IPS-11a (cell line): Measurements from ENCODE around the gene MMP17.
A peak's percentile ranks its signal among the peaks of the same experiment; 100 is the strongest.

Experiments
- H3K4me3 ChIP-seq: one replicate; pipeline ENCODE4 v1.5.1; 2013; ENCODE audit warnings: low read depth, low read length, control low read depth

Gene MMP17

GRCh38 chr12:131892711-131893604 is 64.8 kb downstream of the MMP17 start:
- H3K4me3 ChIP-seq: no peak overlapping the region

- H3K4me3 ChIP-seq: no peak overlapping the region
These were observed 65.6 kb downstream of the MMP17 start for GRCh38 chr12:131893605-131894312.

- peak within 1 kb of the TSS; percentile 63 for H3K4me3 ChIP-seq
These were observed 66.2 kb downstream of the MMP17 start, which contains the start of gene ULK1 for GRCh38 chr12:131894313-131894860. Gene ULK1 (plus strand): TSS chr12:131894622. CDS start chr12:131895002, 380 bp downstream.

- peak overlapping the region; percentile 53 for H3K4me3 ChIP-seq
These were observed 66.9 kb downstream of the MMP17 start for GRCh38 chr12:131894981-131895639.

GRCh38 chr12:131895640-131896079 is 67.5 kb downstream of the MMP17 start:
- H3K4me3 ChIP-seq: peak overlapping the region; percentile 53

- peak overlapping the region; percentile 53 for H3K4me3 ChIP-seq
These were observed 68.1 kb downstream of the MMP17 start for GRCh38 chr12:131896080-131896810.

GRCh38 chr12:131896811-131897270 is 68.6 kb downstream of the MMP17 start:
- no peak overlapping the region for H3K4me3 ChIP-seq

- no peak overlapping the region for H3K4me3 ChIP-seq
These were observed 69.1 kb downstream of the MMP17 start for GRCh38 chr12:131897276-131897675.

GRCh38 chr12:131897875-131898274 is 69.7 kb downstream of the MMP17 start:
- H3K4me3 ChIP-seq: no peak overlapping the region

GRCh38 chr12:131900397-131900796 is 72.2 kb downstream of the MMP17 start:
- H3K4me3 ChIP-seq: no peak overlapping the region
